GM12865 (cell line): ENCODE results near the gene TSEN15.

ENCODE experiments used
- DNase-seq: peaks from one replicate; pipeline ENCODE4 v3.0.0; 2010; ENCODE audit warnings: low read depth
- H3K4me3 ChIP-seq: 2 replicates; pipeline ENCODE4 v1.5.1; 2011; ENCODE audit warnings: mild to moderate bottlenecking, low read depth, low read length, control low read depth
- TF ChIP-seq, protein P1 (sequence below): IDR thresholded peaks from 2 replicates; pipeline ENCODE4 v1.5.1; 2011; ENCODE audit warnings: low read length, control low read depth, low read depth, inconsistent platforms; ENCODE audit not compliant: insufficient read depth; ENCODE audit errors: missing control alignments

TSEN15 gene

DNA sequence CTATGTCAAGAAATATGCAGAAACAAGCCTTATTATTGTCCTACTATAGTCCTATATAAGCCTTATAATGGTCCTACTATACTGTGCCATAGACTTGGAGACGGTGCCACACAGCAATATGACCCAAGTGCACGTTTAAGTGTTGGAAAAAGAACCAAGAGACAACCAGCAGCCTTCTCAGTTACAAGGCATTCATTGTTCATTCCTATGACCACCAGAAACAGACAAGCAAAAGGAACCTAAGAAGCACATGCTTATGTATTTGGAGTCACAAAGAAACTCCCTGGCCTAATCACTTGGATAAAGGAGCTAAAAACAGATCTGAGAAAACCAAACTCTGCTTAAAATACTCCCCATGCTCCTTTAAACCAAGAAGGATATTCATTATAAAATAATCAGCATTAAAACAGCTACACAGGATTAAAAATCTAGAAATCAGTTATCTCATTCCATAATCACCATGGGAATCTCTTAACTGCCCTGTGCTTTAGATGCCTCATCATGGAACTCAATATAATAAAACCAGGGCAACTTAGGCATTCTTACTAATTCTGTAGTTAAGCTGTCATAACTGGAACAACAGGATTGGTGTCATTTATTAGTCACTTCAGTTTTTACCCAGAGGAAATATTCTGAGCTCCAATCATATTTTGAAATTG, 21.0 kb upstream of the TSEN15 start:
- no peak overlapping the region for H3K4me3 ChIP-seq
- TF ChIP-seq, protein P1, sequence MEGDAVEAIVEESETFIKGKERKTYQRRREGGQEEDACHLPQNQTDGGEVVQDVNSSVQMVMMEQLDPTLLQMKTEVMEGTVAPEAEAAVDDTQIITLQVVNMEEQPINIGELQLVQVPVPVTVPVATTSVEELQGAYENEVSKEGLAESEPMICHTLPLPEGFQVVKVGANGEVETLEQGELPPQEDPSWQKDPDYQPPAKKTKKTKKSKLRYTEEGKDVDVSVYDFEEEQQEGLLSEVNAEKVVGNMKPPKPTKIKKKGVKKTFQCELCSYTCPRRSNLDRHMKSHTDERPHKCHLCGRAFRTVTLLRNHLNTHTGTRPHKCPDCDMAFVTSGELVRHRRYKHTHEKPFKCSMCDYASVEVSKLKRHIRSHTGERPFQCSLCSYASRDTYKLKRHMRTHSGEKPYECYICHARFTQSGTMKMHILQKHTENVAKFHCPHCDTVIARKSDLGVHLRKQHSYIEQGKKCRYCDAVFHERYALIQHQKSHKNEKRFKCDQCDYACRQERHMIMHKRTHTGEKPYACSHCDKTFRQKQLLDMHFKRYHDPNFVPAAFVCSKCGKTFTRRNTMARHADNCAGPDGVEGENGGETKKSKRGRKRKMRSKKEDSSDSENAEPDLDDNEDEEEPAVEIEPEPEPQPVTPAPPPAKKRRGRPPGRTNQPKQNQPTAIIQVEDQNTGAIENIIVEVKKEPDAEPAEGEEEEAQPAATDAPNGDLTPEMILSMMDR: no peak
- no peak for DNase-seq

DNA sequence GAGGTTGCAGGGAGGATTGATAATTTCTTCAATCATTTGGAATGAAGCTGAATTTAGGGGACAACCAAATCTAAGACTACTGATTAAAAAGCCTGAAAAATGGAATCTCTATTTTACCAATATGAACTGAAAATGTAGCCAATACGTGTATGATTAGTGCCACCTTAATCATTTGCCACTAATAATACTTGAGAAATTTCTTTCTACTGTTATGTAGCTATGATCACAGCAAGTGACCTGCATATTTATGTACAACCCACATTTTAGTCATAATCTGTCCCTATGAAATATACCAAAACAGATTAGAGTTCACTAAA, 20.5 kb upstream of the TSEN15 start:
- TF ChIP-seq, protein P1: no peak
- no peak overlapping the region for H3K4me3 ChIP-seq
- no peak for DNase-seq

DNA sequence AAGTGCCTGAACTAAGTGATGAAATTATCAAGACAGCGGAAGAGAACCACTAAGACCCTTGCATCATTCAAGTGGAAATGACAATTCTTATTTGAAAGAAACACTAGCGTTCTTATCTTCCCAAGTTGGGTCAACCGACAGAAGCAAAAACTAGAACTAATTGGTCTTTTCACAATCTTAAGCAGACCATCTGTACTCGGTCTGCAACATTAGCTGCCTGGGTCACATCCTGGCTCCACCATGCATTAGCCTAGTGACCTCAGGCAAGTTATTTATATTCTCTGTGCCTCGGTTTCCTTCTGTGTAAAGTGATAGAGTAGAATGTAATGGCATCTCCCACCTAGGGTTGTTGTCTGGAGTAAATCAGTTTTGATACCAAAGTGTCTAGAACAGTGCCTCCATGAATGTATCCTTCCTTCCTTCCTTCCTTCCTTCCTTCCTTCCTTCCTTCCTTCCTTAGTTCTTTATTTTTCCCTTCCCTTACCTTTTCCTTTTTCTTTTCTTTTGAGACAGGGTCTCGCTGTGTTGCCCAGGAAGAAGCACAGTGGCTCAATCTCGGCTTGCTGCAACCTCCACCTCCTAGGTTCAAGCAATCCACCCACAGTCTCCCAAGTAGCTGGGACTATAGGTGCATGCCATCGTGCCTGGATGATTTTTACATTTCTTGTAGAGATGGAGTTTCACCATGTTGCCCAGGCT, 20.0 kb upstream of the TSEN15 start:
- no peak overlapping the region for H3K4me3 ChIP-seq
- TF ChIP-seq, protein P1: no peak
- DNase-seq: no peak

DNA sequence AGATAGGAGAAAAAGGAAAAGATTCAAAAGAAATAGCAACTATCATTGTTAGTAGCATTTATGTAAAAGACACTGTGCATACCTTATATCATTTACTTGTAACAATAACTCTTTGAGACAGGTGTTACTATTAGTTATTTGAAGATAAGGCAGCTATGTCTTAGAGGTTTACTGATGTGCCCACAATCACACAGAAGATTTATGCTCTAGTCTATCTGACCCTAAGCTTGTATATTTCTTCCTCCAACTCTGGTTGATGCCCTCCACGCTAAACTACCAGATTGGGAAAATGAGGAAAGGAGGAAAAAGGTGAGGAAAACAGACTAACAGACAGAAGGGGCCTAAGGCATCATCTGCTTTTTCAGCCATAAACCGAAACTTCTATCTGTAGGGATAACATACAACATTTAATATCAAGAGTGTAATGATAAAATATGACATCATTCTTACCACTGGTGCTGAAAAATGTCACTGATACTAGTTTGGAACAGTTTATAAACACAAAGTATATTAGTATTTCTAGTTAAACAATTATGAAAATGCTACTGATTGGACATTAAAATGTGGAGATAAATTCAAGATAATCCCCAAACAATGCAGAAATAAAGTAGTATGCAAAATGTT, 19.1 kb upstream of the TSEN15 start:
- no peak overlapping the region for H3K4me3 ChIP-seq
- TF ChIP-seq, protein P1: no peak
- no peak for DNase-seq

DNA sequence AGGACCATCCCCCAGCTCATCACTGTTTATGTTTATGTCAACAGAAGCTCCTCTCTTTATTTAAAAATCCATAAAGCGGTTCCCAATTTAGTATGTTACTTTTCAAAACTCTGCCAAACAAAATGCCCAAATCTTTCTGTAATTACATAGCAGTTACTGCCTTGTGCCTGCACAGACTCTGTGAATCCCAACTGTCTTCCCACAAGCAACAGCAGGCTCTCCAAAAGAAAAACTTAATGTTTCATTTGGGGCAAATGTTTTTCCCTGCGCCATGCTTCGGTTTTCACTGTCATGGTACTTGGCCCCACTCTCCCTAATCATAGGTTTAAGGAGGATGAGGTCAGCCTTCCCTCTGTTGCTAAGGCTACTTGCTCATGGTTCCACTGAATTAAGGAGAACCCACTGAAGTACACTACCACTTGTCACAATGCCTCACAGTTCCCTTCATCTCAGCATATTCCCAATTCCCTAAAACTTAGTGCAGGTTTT, 18.6 kb upstream of the TSEN15 start:
- TF ChIP-seq, protein P1: no peak
- no peak overlapping the region for H3K4me3 ChIP-seq
- DNase-seq: no peak

DNA sequence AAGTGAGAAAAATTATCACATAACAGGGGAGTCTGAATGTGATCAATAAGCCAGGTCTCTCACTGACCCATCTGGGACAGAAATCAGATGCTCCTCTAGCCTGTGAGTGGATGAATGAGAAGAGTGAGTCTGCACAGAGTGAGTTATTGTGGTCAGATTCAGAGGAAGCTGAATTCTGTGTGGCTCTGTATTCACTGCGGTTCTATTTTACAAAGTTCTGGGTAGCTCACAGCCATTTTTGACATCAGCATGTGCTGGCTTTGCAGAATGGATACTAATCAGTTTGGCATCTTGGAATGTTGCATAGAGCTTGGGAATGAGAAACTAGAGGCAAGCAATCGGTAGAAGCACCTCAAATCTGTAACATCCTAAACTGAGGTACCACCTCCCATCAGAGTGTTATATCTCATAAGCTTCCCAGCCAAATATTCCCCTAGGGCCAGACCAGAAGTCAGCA, 17.8 kb upstream of the TSEN15 start:
- no peak for DNase-seq
- H3K4me3 ChIP-seq: no peak overlapping the region
- TF ChIP-seq, protein P1: no peak
